Muscle layer of duodenum (tissue), 2 donors: ENCODE measurements around the gene RHOXF2.
"Not testable (repeated sequence)": the region's sequence is repeated elsewhere in the genome, so short reads cannot be mapped to it uniquely, and the experiment has no call there.

ENCODE experiments used
- H3K27ac ChIP-seq: one replicate; pipeline ENCODE4 v1.7.0; 2013; ENCODE audit warnings: mild to moderate bottlenecking, low read length
- H3K27me3 ChIP-seq: one replicate; pipeline ENCODE4 v1.7.0; 2013; ENCODE audit warnings: low read depth, mild to moderate bottlenecking, control low read depth, low read length
- H3K36me3 ChIP-seq, 2 donors: one replicate each; pipeline ENCODE4 v1.7.0; 2013; ENCODE audit warnings: low read length in 2 of 2, control low read depth in 1 of 2, mild to moderate bottlenecking in 1 of 2; ENCODE audit not compliant: insufficient read depth in 2 of 2, control insufficient read depth in 1 of 2
- H3K4me1 ChIP-seq, 2 donors: one replicate each; pipeline ENCODE4 v1.7.0; 2013; ENCODE audit warnings: low read length in 2 of 2, mild to moderate bottlenecking in 2 of 2, control low read depth in 1 of 2, moderate library complexity in 1 of 2; ENCODE audit not compliant: insufficient read depth in 2 of 2, control insufficient read depth in 1 of 2
- H3K4me3 ChIP-seq, 2 donors: one replicate each; pipeline ENCODE4 v1.7.0; 2013; ENCODE audit warnings: low read length in 2 of 2, low read depth in 1 of 2, mild to moderate bottlenecking in 1 of 2
- H3K9me3 ChIP-seq, 2 donors: one replicate each; pipeline ENCODE4 v1.7.0; 2013; ENCODE audit warnings: low read length in 2 of 2, control low read depth in 1 of 2, mild to moderate bottlenecking in 1 of 2; ENCODE audit not compliant: control insufficient read depth in 1 of 2
- donor health status: healthy.

The RHOXF2 gene

DNA sequence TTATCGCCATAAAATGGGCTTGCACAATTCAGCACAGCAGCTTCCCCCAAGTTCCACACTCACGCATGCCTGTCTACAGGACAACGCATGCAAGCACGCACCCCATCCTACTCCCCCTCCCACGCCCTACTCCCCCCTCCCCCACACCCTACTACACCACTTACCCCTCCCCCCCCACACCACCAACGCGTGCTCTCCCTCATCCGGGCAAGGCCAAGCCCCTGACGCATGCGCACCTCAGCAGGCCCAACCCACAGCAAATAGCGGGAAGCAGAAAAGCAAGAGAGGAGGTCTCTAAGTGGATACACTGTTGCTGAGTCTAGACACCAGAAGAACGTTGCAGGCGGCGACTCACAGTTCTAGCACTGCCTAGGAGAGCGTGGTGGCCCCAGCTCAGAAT is at the start of gene RHOXF2:
RHOXF2 (plus strand) TSS at position 301 of the 400 bp plus-strand sequence. CDS start 138 bp downstream, outside the sequence.
- not testable (repeated sequence) for H3K4me3 ChIP-seq, H3K27ac ChIP-seq, H3K36me3 ChIP-seq, H3K4me1 ChIP-seq, H3K9me3 ChIP-seq, H3K27me3 ChIP-seq

GRCh38 chrX:120109378-120109777 is 49.0 kb upstream of the RHOXF2 start:
- Histone ChIP-seq H3K36me3 (no peaks in the 10 kb centered on the region), H3K27me3 (no peaks in the 10 kb centered on the region), H3K4me3 (no peak overlapping the region)

DNA sequence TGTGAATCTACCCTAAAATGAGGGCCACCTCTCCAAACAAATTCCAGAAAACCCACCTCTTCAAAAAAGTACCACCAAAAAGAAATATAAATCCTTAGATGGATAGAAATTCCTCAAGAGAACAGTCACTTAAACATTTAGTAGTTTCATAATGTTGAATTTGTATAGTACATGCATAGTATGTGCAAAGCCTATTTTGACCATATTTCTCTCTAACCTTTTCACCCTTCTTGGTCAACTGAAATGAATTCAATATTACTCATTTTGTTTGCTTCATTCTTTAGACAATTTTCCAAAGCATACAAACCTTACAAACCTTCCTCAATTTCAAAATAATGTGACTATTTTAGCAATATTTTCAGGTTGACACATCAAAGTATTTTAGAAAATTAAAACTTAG is 46.8 kb upstream of the RHOXF2 start:
- Histone ChIP-seq H3K4me3 (no peak overlapping the region), H3K27me3 (no peaks in the 10 kb centered on the region), H3K4me1 (no peaks in the 10 kb centered on the region), H3K36me3 (no peaks in the 10 kb centered on the region), H3K27ac (no peak overlapping the region), H3K9me3 (no peaks in the 10 kb centered on the region)

More at GRCh38 chrX:120109378-120109777, 49.0 kb upstream of the RHOXF2 start:
- Histone ChIP-seq H3K9me3 (no peaks in the 10 kb centered on the region), H3K4me1 (no peaks in the 10 kb centered on the region), H3K27ac (no peak overlapping the region)

- no peaks in the 10 kb centered on the region for H3K36me3 ChIP-seq
- no peaks in the 10 kb centered on the region for H3K27me3 ChIP-seq
- H3K4me3 ChIP-seq = no peak within 1 kb of the TSS
- H3K27ac ChIP-seq = no peak within 1 kb of the TSS
- no peaks in the 10 kb centered on the region for H3K9me3 ChIP-seq
- H3K4me1 ChIP-seq = no peaks in the 10 kb centered on the region
These were observed 42.9 kb upstream of the RHOXF2 start, which contains the start of gene RHOXF1 for GRCh38 chrX:120115438-120115963. Gene RHOXF1, minus strand, starts transcription at chrX:120115913. Its CDS starts 51 bp downstream, at chrX:120115862.

DNA sequence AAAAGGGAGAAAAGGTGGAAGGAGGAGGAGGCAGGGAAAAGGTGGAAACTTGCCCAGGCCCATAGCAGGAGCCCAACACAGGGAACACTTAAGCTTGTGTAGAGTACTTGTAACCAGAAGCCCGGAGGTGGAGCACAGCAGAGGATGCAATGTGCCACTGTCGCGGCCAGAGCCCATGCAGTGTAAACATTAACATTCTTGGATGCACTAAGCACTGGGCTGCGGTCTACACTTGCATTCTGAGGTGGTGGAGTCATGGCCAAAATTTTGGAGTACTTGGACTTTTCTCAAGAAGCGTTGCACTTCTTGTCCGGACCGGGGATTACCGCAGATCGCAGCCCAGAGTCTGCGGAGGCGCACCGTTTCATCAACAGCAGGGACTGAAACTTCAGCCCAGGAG is 38.2 kb upstream of the RHOXF2 start:
- Histone ChIP-seq H3K9me3 (no peaks in the 10 kb centered on the region), H3K27me3 (no peaks in the 10 kb centered on the region), H3K27ac (no peak overlapping the region), H3K36me3 (no peaks in the 10 kb centered on the region), H3K4me1 (no peaks in the 10 kb centered on the region), H3K4me3 (no peak overlapping the region)

- Histone ChIP-seq H3K4me3 (peak overlapping the region; percentile 8 to 14), H3K4me1 (no peaks in the 10 kb centered on the region), H3K27me3 (no peaks in the 10 kb centered on the region), H3K9me3 (no peaks in the 10 kb centered on the region), H3K27ac (no peak overlapping the region), H3K36me3 (no peaks in the 10 kb centered on the region)
These were observed 33.0 kb upstream of the RHOXF2 start for GRCh38 chrX:120125444-120125843.

- H3K27ac ChIP-seq, H3K9me3 ChIP-seq, H3K36me3 ChIP-seq, H3K27me3 ChIP-seq, H3K4me3 ChIP-seq, H3K4me1 ChIP-seq: not testable (repeated sequence)
These were observed 30.0 kb upstream of the RHOXF2 start for GRCh38 chrX:120128306-120128846.

GRCh38 chrX:120136128-120136527 is 22.3 kb upstream of the RHOXF2 start:
- no peaks in the 10 kb centered on the region for H3K4me1 ChIP-seq
- no peaks in the 10 kb centered on the region for H3K27me3 ChIP-seq
- H3K9me3 ChIP-seq = no peaks in the 10 kb centered on the region
- H3K36me3 ChIP-seq = no peaks in the 10 kb centered on the region
- H3K4me3 ChIP-seq = no peak overlapping the region
- no peak overlapping the region for H3K27ac ChIP-seq

DNA sequence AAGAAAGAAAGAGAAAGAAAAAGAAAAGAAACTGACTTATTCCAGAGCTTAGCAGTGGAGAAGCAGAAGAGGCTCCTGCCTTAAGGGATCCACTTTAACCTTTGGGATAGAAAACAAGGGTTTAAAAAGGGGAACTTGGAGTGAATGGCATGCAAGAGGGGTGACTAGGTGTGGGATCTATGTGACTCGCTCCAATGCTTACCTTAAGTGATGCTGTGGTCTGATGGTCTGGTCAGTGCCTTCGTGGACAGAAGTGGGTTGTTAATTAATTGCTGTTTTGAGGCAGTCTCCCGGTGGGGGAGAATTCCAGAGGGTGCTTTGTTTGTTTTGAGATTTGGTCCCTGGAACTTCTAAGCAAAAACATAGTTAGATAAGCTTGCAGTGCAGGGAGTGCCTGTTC is 21.6 kb upstream of the RHOXF2 start:
- H3K36me3 ChIP-seq = no peaks in the 10 kb centered on the region
- H3K27ac ChIP-seq = no peak overlapping the region
- no peaks in the 10 kb centered on the region for H3K27me3 ChIP-seq
- no peaks in the 10 kb centered on the region for H3K4me1 ChIP-seq
- no peak overlapping the region for H3K4me3 ChIP-seq
- no peaks in the 10 kb centered on the region for H3K9me3 ChIP-seq

GRCh38 chrX:120137439-120137838 is 21.0 kb upstream of the RHOXF2 start:
- Histone ChIP-seq H3K9me3 (no peaks in the 10 kb centered on the region), H3K36me3 (no peaks in the 10 kb centered on the region), H3K4me1 (no peaks in the 10 kb centered on the region), H3K27me3 (no peaks in the 10 kb centered on the region), H3K27ac (no peak overlapping the region), H3K4me3 (no peak overlapping the region)

DNA sequence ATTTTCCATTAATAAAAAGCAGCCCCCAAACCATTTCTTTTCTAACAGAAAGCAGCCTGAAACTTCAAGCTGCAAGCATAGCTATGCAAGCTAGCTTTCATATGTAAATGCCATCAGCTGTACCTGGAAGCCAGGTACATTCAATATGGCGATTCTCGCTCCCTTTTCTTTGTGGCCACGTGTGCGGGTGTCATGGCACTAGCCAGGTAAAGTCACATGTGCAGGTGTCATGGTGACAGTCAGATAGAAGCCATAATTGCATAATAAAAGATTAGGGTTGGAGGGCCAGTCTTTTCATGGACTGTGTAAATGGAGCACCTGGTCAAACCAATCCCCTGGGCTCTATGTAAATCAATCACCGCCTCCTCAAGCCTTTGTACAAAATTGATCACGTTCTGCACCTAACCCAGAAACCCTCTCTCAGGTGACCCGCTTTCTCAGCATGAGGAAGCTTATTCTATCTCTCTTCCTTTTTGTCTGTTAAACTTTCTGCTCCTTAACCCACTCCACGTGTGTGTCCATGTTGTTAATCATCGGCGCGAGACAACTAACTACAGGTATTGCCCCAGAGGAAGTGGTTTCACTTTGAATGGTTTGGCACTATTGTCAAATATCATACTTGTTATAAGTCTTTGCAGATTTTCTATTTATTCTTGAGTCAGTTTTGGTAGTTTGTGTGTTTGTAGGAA is 18.0 kb upstream of the RHOXF2 start:
- H3K4me3 ChIP-seq = no peak overlapping the region
- H3K4me1 ChIP-seq = no peaks in the 10 kb centered on the region
- H3K27ac ChIP-seq = no peak overlapping the region
- H3K36me3 ChIP-seq = no peaks in the 10 kb centered on the region
- no peaks in the 10 kb centered on the region for H3K27me3 ChIP-seq
- no peaks in the 10 kb centered on the region for H3K9me3 ChIP-seq
